GM18907 (cell line): ENCODE data around the gene TMEM63B.
"Not testable (repeated sequence)": the region's sequence is repeated elsewhere in the genome, so short reads cannot be mapped to it uniquely, and the experiment has no call there.

Experiments used
- ATAC-seq: cut with Tn5 transposase; IDR thresholded peaks from one replicate; pipeline ENCODE4 v1.9.1; 2021; ENCODE audit warnings: mild to moderate bottlenecking, moderate library complexity; ENCODE audit not compliant: unreplicated experiment

Gene TMEM63B

GRCh38 chr6:44142835-44143234, 15.5 kb downstream of the TMEM63B start:
- no peak for ATAC-seq

GRCh38 chr6:44143731-44144130, 16.4 kb downstream of the TMEM63B start:
- ATAC-seq, result no peak

GRCh38 chr6:44144536-44144935, 17.2 kb downstream of the TMEM63B start:
- not testable (repeated sequence) for ATAC-seq

GRCh38 chr6:44145839-44146238, 18.5 kb downstream of the TMEM63B start:
- ATAC-seq, result no peak

- no peak for ATAC-seq
Measured at GRCh38 chr6:44146685-44147084, 19.3 kb downstream of the TMEM63B start.

GRCh38 chr6:44147256-44147655, 19.9 kb downstream of the TMEM63B start:
- no peak for ATAC-seq

- no peak for ATAC-seq
Measured at GRCh38 chr6:44148306-44148705, 21.0 kb downstream of the TMEM63B start.

GRCh38 chr6:44149369-44150012, 22.1 kb downstream of the TMEM63B start:
- ATAC-seq, result no peak

- no peak for ATAC-seq
Measured at GRCh38 chr6:44150317-44150917, 23.1 kb downstream of the TMEM63B start.

- peak; percentile 64 for ATAC-seq
Measured at GRCh38 chr6:44151348-44152108, 24.2 kb downstream of the TMEM63B start.

GRCh38 chr6:44152109-44152461, 24.7 kb downstream of the TMEM63B start:
- no peak for ATAC-seq

GRCh38 chr6:44152533-44152932, 25.2 kb downstream of the TMEM63B start:
- ATAC-seq, result no peak

GRCh38 chr6:44154067-44154466, 26.7 kb downstream of the TMEM63B start:
- no peak for ATAC-seq

GRCh38 chr6:44156494-44157151, 29.3 kb downstream of the TMEM63B start:
- ATAC-seq, result no peak

- no peak for ATAC-seq
Measured at GRCh38 chr6:44157152-44157521, 29.8 kb downstream of the TMEM63B start.

GRCh38 chr6:44158770-44159228, 31.4 kb downstream of the TMEM63B start, which contains the start of gene CAPN11:
Gene CAPN11, plus strand, starts transcription at chr6:44158820. Its CDS starts 29 bp downstream, at chr6:44158849.
- ATAC-seq, result no peak

GRCh38 chr6:44161997-44162338, 34.6 kb downstream of the TMEM63B start:
- no peak for ATAC-seq

GRCh38 chr6:44162876-44163625, 35.7 kb downstream of the TMEM63B start:
- ATAC-seq, result no peak

GRCh38 chr6:44166116-44166515, 38.8 kb downstream of the TMEM63B start:
- no peak for ATAC-seq

GRCh38 chr6:44166591-44167184, 39.3 kb downstream of the TMEM63B start:
- ATAC-seq, result no peak
